OCI-LY1 (cell line): ENCODE results near the gene PKIG.

ENCODE experiments used
- H2AFZ ChIP-seq: fragments of 200-600 bp; sonication (generic), shearing (Covaris generic); 2 replicates; pipeline ENCODE4 v1.6.0; 2014; ENCODE audit warnings: antibody characterized with exemption, mild to moderate bottlenecking, low read length
- H3F3A ChIP-seq: fragments of 200-600 bp; sonication (generic), shearing (Covaris generic); 2 replicates; pipeline ENCODE4 v1.6.0; 2014; ENCODE audit warnings: mild to moderate bottlenecking, antibody characterized with exemption, low read length, moderate library complexity; ENCODE audit not compliant: insufficient read depth
- H3K27ac ChIP-seq: fragments of 200-600 bp; sonication (generic); 2 replicates; pipeline ENCODE4 v1.5.1; 2014; ENCODE audit warnings: low read length, mixed run types, mild to moderate bottlenecking, low read depth; ENCODE audit not compliant: poor library complexity, severe bottlenecking
- H3K27me3 ChIP-seq: fragments of 200-600 bp; sonication (generic); 2 replicates; pipeline ENCODE4 v1.6.0; 2014; ENCODE audit warnings: antibody characterized with exemption, mild to moderate bottlenecking, low read length, moderate library complexity; ENCODE audit not compliant: insufficient read depth
- H3K36me3 ChIP-seq: fragments of 200-600 bp; sonication (generic); 2 replicates; pipeline ENCODE4 v1.6.1; 2014; ENCODE audit warnings: mild to moderate bottlenecking, antibody characterized with exemption, low read length, moderate library complexity, mixed read lengths; ENCODE audit not compliant: insufficient read depth
- H3K4me1 ChIP-seq: fragments of 200-600 bp; sonication (generic); 2 replicates; pipeline ENCODE4 v1.5.1; 2014; ENCODE audit warnings: mild to moderate bottlenecking, low read length, moderate library complexity; ENCODE audit not compliant: insufficient read depth, severe bottlenecking
- H3K4me2 ChIP-seq: fragments of 200-600 bp; sonication (generic), shearing (Covaris generic); 2 replicates; pipeline ENCODE4 v1.6.1; 2014; ENCODE audit warnings: low read length
- H3K4me3 ChIP-seq: fragments of 200-600 bp; sonication (generic); 2 replicates; pipeline ENCODE4 v1.5.1; 2014; ENCODE audit warnings: low read length, low read depth, mild to moderate bottlenecking, mixed read lengths; ENCODE audit not compliant: poor library complexity, severe bottlenecking
- H3K79me2 ChIP-seq: fragments of 200-600 bp; shearing (Covaris generic); 2 replicates; pipeline ENCODE4 v1.6.1; 2016; ENCODE audit warnings: mixed run types, low read length, mixed read lengths; ENCODE audit not compliant: insufficient read depth
- H3K9ac ChIP-seq: fragments of 200-600 bp; sonication (generic), shearing (Covaris generic); 2 replicates; pipeline ENCODE4 v1.6.1; 2014; ENCODE audit warnings: mild to moderate bottlenecking, low read length, mixed read lengths
- H3K9me2 ChIP-seq: fragments of 200-600 bp; sonication (generic), shearing (Covaris generic); 2 replicates; pipeline ENCODE4 v1.6.1; 2014; ENCODE audit warnings: low read depth, mild to moderate bottlenecking, low read length, mixed read lengths
- H3K9me3 ChIP-seq: fragments of 200-600 bp; shearing (Covaris generic); 2 replicates; pipeline ENCODE4 v1.6.1; 2014; ENCODE audit warnings: low read length, mixed read lengths
- H4K20me1 ChIP-seq: fragments of 200-600 bp; sonication (generic), shearing (Covaris generic); 2 replicates; pipeline ENCODE4 v1.6.0; 2016; ENCODE audit warnings: mild to moderate bottlenecking, low read length; ENCODE audit not compliant: insufficient read depth
- EZH2 ChIP-seq: fragments of 200-600 bp; sonication (generic), shearing (Covaris generic); IDR thresholded peaks from 2 replicates; pipeline ENCODE4 v1.8.0; 2017; ENCODE audit warnings: borderline replicate concordance, mixed run types, mild to moderate bottlenecking, antibody characterized with exemption, low read length, moderate library complexity, mixed read lengths
- TF ChIP-seq, protein P1 (sequence below): fragments of 200-600 bp; sonication (generic), shearing (Covaris generic); IDR thresholded peaks from 2 replicates; pipeline ENCODE4 v1.5.1; 2017; ENCODE audit warnings: mild to moderate bottlenecking, antibody characterized with exemption, low read length, moderate library complexity, mixed read lengths

PKIG gene

GRCh38 chr20:44646023-44646640 lies 63.8 kb downstream of the PKIG start:
- peak overlapping the region; percentile 8 for H3K4me3 ChIP-seq
- TF ChIP-seq, protein P1, sequence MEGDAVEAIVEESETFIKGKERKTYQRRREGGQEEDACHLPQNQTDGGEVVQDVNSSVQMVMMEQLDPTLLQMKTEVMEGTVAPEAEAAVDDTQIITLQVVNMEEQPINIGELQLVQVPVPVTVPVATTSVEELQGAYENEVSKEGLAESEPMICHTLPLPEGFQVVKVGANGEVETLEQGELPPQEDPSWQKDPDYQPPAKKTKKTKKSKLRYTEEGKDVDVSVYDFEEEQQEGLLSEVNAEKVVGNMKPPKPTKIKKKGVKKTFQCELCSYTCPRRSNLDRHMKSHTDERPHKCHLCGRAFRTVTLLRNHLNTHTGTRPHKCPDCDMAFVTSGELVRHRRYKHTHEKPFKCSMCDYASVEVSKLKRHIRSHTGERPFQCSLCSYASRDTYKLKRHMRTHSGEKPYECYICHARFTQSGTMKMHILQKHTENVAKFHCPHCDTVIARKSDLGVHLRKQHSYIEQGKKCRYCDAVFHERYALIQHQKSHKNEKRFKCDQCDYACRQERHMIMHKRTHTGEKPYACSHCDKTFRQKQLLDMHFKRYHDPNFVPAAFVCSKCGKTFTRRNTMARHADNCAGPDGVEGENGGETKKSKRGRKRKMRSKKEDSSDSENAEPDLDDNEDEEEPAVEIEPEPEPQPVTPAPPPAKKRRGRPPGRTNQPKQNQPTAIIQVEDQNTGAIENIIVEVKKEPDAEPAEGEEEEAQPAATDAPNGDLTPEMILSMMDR = no peak
- TF ChIP-seq EZH2 = no peak
- peak overlapping the region; percentile 28 for H3K4me2 ChIP-seq
- H3K9ac ChIP-seq = peak overlapping the region; percentile 32; the same call in 1 of the 2 replicates
- peaks cover 100% of the 10 kb centered on the region for H3K4me1 ChIP-seq
- no peaks in the 10 kb centered on the region for H3K79me2 ChIP-seq
- peak overlapping the region; percentile 95 for H3K27ac ChIP-seq
- no peak overlapping the region for H2AFZ ChIP-seq
- H3F3A ChIP-seq = no peaks in the 10 kb centered on the region
- no peaks in the 10 kb centered on the region for H3K27me3 ChIP-seq
- H4K20me1 ChIP-seq = no peaks in the 10 kb centered on the region
- no peaks in the 10 kb centered on the region for H3K9me2 ChIP-seq
- no peaks in the 10 kb centered on the region for H3K9me3 ChIP-seq
- H3K36me3 ChIP-seq = no peaks in the 10 kb centered on the region

DNA sequence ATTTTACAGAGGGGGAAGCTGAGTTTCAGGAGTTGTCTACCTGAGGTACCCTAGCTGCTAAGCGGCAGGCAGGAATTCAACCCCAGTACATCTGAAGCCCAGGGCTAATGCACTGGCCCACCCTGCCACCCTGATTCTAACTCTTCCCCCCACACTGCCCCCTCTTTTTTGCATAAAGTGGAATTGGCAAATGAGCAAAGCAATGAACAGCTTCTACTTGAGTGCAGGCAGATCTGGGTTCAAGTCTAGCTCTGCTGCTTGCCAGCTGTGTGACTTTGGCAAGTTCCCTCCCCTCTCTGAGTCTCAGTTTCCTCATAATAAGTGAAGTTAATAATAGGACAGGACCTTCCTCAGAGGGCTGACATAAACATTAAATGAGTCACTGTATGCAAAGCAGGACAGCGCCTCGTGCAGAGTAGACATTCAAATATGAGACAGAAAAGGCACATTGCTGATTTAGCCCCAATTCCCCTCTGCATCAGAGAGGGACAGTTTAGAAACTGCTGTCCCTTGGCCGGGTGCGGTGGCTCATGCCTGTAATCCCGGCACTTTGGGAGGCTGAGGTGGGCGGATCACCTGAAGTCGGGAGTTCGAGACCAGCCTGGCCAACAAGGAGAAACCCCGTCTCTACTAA lies 64.4 kb downstream of the PKIG start:
- Histone ChIP-seq H3K4me2 (peak overlapping the region; percentile 28), H3K79me2 (no peaks in the 10 kb centered on the region)

GRCh38 chr20:44648068-44648467 lies 65.7 kb downstream of the PKIG start:
- H2AFZ ChIP-seq = no peak overlapping the region
- H3K4me3 ChIP-seq = no peak overlapping the region
- H3K9ac ChIP-seq = no peak overlapping the region; the same call in 1 of the 2 replicates
- peak overlapping the region; percentile 95 for H3K27ac ChIP-seq
- no peaks in the 10 kb centered on the region for H3K9me2 ChIP-seq
- no peaks in the 10 kb centered on the region for H3K79me2 ChIP-seq
- peaks cover 91% of the 10 kb centered on the region for H3K4me1 ChIP-seq
- no peaks in the 10 kb centered on the region for H3F3A ChIP-seq
- H3K27me3 ChIP-seq = no peaks in the 10 kb centered on the region
- H3K4me2 ChIP-seq = peak overlapping the region; percentile 2; the same call in 1 of the 2 replicates
- no peaks in the 10 kb centered on the region for H4K20me1 ChIP-seq
- no peak for TF ChIP-seq EZH2
- TF ChIP-seq, protein P1 = peak; percentile 22; the same call in 1 of the 2 replicates
- H3K9me3 ChIP-seq = no peaks in the 10 kb centered on the region
- H3K36me3 ChIP-seq = no peaks in the 10 kb centered on the region

More for the DNA sequence above, 64.4 kb downstream of the PKIG start:
- peak overlapping the region; percentile 32; the same call in 1 of the 2 replicates for H3K9ac ChIP-seq
- H3K9me2 ChIP-seq = no peaks in the 10 kb centered on the region
- peaks cover 97% of the 10 kb centered on the region for H3K4me1 ChIP-seq
- no peaks in the 10 kb centered on the region for H3F3A ChIP-seq
- H3K27ac ChIP-seq = peak overlapping the region; percentile 95
- H2AFZ ChIP-seq = no peak overlapping the region
- TF ChIP-seq, protein P1 = no peak
- TF ChIP-seq EZH2 = no peak
- no peaks in the 10 kb centered on the region for H3K9me3 ChIP-seq
- no peaks in the 10 kb centered on the region for H3K36me3 ChIP-seq
- peak overlapping the region; percentile 8 for H3K4me3 ChIP-seq
- no peaks in the 10 kb centered on the region for H4K20me1 ChIP-seq
- H3K27me3 ChIP-seq = no peaks in the 10 kb centered on the region
